ENCODE data around the gene DNAJC21.
"Not testable (repeated sequence)": the region's sequence is repeated elsewhere in the genome, so short reads cannot be mapped to it uniquely, and the experiment has no call there.

DNAJC21 gene

DNA sequence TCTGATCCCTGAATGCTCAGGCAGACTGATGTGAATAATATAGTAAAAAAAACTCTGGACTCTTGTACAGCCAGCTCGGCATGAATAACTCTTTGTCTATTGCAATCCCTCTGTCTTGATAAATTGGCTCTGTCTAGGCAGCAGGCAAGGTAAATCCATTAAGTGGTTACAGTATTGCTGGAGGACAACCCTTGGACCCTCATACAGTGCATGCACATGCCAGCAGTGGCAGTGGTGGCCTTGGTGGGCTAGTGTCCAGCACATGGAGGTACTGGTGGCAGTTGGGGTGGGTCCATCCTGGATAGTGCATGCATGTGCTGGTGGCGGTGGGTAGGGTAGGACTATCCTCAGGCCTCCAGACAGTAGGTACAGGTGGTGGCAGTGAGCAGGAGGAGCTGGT is 38.9 kb downstream of the DNAJC21 start:
- no peak overlapping the region for H3K4me3 ChIP-seq (ENCODE audit: low read depth, low read length)
- no peak for DNase-seq (ENCODE audit: low read depth)
- no peak for TF ChIP-seq CTCF (IDR thresholded peaks at IDR 0.05; ENCODE audit: insufficient read depth, low read depth, low read length, missing control alignments)

DNA sequence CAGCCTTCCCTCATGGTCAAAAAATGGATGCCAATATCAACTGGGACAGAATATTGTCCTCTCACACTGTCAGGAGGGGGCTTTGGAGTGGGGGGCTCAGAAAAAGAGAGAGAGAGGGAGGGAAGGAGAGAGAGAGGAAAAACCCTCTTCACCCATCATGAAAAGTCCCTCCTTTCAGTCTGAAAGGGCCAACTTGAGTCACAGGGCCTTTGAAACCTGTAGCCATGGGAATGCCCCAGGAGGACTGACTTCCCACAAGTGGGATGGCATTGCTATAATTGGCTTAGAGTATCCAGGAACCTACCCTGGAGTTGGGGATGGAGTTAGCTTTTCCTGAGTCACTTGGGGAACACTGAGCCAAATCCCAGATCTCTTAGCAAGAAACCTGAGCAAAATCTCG is 41.2 kb downstream of the DNAJC21 start:
- no peak overlapping the region for H3K4me3 ChIP-seq (ENCODE audit: low read depth, low read length)
- no peak for TF ChIP-seq CTCF (IDR thresholded peaks at IDR 0.05; ENCODE audit: insufficient read depth, low read depth, low read length, missing control alignments)
- DNase-seq (ENCODE audit: low read depth) = peak; percentile 13

DNA sequence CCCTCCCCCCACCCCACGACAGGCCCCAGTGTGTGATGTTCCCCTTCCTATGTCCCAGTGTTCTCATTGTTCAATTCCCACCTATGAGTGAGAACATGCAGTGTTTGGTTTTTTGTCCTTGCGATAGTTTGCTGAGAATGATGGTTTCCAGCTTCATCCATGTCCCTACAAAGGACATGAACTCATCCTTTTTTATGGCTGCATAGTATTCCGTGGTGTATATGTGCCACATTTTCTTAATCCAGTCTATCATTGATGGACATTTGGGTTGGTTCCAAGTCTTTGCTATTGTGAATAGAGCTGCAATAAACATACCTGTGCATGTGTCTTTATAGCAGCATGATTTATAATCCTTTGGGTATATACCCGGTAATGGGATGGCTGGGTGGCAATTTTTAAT is 42.3 kb downstream of the DNAJC21 start:
- H3K4me3 ChIP-seq (ENCODE audit: low read depth, low read length); DNase-seq (ENCODE audit: low read depth): not testable (repeated sequence)

- no peak for TF ChIP-seq CTCF (IDR thresholded peaks at IDR 0.05; ENCODE audit: insufficient read depth, low read depth, low read length, missing control alignments)
- no peak for DNase-seq (ENCODE audit: low read depth)
- no peak overlapping the region for H3K4me3 ChIP-seq (ENCODE audit: low read depth, low read length)
Observed at GRCh38 chr5:34976347-34976746, 47.0 kb downstream of the DNAJC21 start.

DNA sequence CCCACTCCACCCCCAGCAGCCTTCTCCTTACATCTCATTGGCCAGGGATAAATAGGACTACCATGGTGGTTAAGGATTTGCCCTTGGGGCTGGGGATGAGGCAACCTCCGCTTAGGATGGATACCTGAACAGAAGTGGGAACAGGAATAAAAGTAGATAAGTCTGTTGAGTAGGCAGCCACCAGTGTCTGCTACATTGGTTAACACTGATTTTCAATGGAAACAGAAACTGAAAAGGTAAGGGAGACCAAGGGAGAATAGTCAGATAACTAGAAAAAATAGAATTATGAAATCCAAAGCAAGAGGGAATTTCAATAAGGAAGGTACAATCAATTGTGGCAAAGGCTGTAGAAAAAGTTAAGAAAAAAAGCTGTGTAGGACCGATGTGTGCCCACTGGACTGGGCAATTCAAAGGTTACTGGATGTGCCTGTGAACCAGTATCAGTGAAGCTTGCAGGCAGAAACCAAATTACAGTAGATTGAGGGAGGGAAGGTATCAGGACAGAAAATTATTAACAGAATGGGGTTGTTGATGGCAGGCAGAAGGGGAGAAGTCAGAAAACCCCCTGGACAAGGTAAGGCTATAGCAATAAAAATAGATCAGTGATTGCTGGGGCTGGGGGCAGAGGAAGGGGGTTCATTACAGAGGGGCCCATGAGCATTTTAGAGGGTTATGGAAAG is 48.7 kb downstream of the DNAJC21 start:
- DNase-seq (ENCODE audit: low read depth) = no peak
- H3K4me3 ChIP-seq (ENCODE audit: low read depth, low read length) = no peak overlapping the region
- no peak for TF ChIP-seq CTCF (IDR thresholded peaks at IDR 0.05; ENCODE audit: insufficient read depth, low read depth, low read length, missing control alignments)

DNA sequence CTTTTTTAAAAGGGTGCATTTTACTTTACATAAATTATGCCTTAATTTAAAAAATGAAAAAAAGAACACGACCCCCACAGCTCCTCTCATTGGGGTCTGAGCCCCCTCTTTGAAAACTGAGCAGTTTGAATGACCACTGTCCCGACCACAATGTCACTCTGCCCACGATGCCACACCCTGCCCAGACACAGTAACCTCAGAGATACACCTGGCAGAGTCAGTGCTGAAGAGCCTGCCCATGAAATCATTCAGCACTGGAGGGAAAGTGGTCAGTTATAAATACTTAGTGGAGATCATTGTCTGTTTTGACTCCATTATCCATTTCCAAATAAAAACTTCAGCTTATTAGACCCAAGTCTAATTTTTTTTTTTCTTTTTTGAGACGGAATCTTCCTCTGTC is 49.3 kb downstream of the DNAJC21 start:
- no peak overlapping the region for H3K4me3 ChIP-seq (ENCODE audit: low read depth, low read length)
- DNase-seq (ENCODE audit: low read depth) = no peak
- no peak for TF ChIP-seq CTCF (IDR thresholded peaks at IDR 0.05; ENCODE audit: insufficient read depth, low read depth, low read length, missing control alignments)

- DNase-seq (ENCODE audit: low read depth) = no peak
- H3K4me3 ChIP-seq (ENCODE audit: low read depth, low read length) = no peak overlapping the region
- no peak for TF ChIP-seq CTCF (IDR thresholded peaks at IDR 0.05; ENCODE audit: insufficient read depth, low read depth, low read length, missing control alignments)
Observed at GRCh38 chr5:34982823-34983222, 53.5 kb downstream of the DNAJC21 start.
